Bronchial epithelial cell (primary cell): ENCODE results near the gene TRABD. TPM values are rescaled to one million over a fixed set of nuclear protein-coding genes. Genes with fewer than 3 reads are reported as not detected.
A peak's percentile ranks its signal among the peaks of the same experiment; 100 is the strongest.

Source experiments
- DNase-seq: peaks from one replicate; pipeline ENCODE4 v3.0.0-alpha.2; 2010; ENCODE audit warnings: low read depth
- FAIRE-seq: peaks from 2 replicates; lab custom pipeline; 2011; peaks lifted over from hg19 to GRCh38; lab: Jason Lieb, UNC
- H3K27me3 ChIP-seq: 2 replicates; pipeline ENCODE4 v1.5.1; 2011; ENCODE audit warnings: low read length; ENCODE audit not compliant: control insufficient read depth, insufficient read depth
- H3K36me3 ChIP-seq: 2 replicates; pipeline ENCODE4 v1.5.1; 2011; ENCODE audit warnings: low read length; ENCODE audit not compliant: control insufficient read depth, insufficient read depth
- H3K4me3 ChIP-seq: 2 replicates; pipeline ENCODE4 v1.5.1; 2011; ENCODE audit warnings: mild to moderate bottlenecking, low read depth, low read length, control low read depth
- CTCF ChIP-seq: IDR thresholded peaks from 2 replicates; pipeline ENCODE4 v1.5.1; 2011; ENCODE audit warnings: mild to moderate bottlenecking, moderate library complexity, low read length, control low read depth, inconsistent platforms; ENCODE audit not compliant: insufficient read depth, severe bottlenecking
- total RNA-seq: library from RNA; depleted of rRNA; stranded (reverse); fragments of >200 nt; gene quantifications from 2 replicates; pipeline ENCODE4 v1.2.1, GENCODE V29; 2014

Gene TRABD
- total RNA-seq, 1 donor from 2014 or later, result 43.7 TPM

- no peak for FAIRE-seq
Observed at GRCh38 chr22:50184902-50185374, 775 bp upstream of the TRABD start.

GRCh38 chr22:50186181-50186714, 535 bp downstream of the TRABD start:
- Histone ChIP-seq H3K4me3 (peak overlapping the region; percentile 75), H3K36me3 (peaks cover 1% of the 10 kb centered on the region), H3K27me3 (no peaks in the 10 kb centered on the region)
- TF ChIP-seq CTCF, result no peak
- DNase-seq (no peak), FAIRE-seq (no peak)

More at GRCh38 chr22:50184902-50185374, 775 bp upstream of the TRABD start:
- DNase-seq, result no peak
- peaks cover 1% of the 10 kb centered on the region for H3K36me3 ChIP-seq
- no peaks in the 10 kb centered on the region for H3K27me3 ChIP-seq
- peak overlapping the region; percentile 30 for H3K4me3 ChIP-seq
- no peak for TF ChIP-seq CTCF

GRCh38 chr22:50186761-50187523, 1.2 kb downstream of the TRABD start:
- DNase-seq, result no peak
- peaks cover 1% of the 10 kb centered on the region for H3K36me3 ChIP-seq
- peak overlapping the region; percentile 75 for H3K4me3 ChIP-seq
- no peaks in the 10 kb centered on the region for H3K27me3 ChIP-seq
- FAIRE-seq, result peak; percentile 23
- TF ChIP-seq CTCF, result no peak

- TF ChIP-seq CTCF, result no peak
- FAIRE-seq, result no peak
- DNase-seq, result no peak
- H3K27me3 ChIP-seq, result no peaks in the 10 kb centered on the region
- peaks cover 6% of the 10 kb centered on the region for H3K36me3 ChIP-seq
- H3K4me3 ChIP-seq, result no peak overlapping the region
Observed at GRCh38 chr22:50188356-50188755, 2.6 kb downstream of the TRABD start.

GRCh38 chr22:50189184-50189848, 3.6 kb downstream of the TRABD start:
- FAIRE-seq, result no peak
- no peak for TF ChIP-seq CTCF
- no peak for DNase-seq
- Histone ChIP-seq H3K4me3 (no peak overlapping the region), H3K27me3 (no peaks in the 10 kb centered on the region), H3K36me3 (peaks cover 13% of the 10 kb centered on the region)
